ENCODE data around the gene RASGRP4. TPM values are rescaled to one million over a fixed set of nuclear protein-coding genes. Genes with fewer than 3 reads are reported as not detected.

The RASGRP4 gene
- total and polyA plus RNA-seq, 10 of the 15 experiments (the other 5 are each of a cell fraction or from before 2014, with no cell fraction given), result 0.24 to 7.4 (median 3.3) TPM

GRCh38 chr19:38448225-38448624, 22.2 kb upstream of the RASGRP4 start:
- ATAC-seq, result no peak
- ChIA-PET SMC1A (ENCODE audit: uncharacterized antibody, unreplicated experiment) (no interaction called here), CTCF (no interaction called here), POLR2A (no interaction called here), RAD21 (ENCODE audit: unreplicated experiment) (no interaction called here)
- Histone ChIP-seq H2AFZ (ENCODE audit: control insufficient read depth, low read depth, low read length) (no peak overlapping the region), H3K9me3 (replicated peaks; ENCODE audit: control insufficient read depth, insufficient read depth, low read length) (no peaks in the 10 kb centered on the region), H3K27ac (ENCODE audit: control insufficient read depth, insufficient read depth) (no peak overlapping the region), H3K36me3 (ENCODE audit: control insufficient read depth in 2 of 2, insufficient read depth in 2 of 2, low read length in 1 of 2) (no peaks in the 10 kb centered on the region), H3K79me2 (ENCODE audit: control insufficient read depth, insufficient read depth, low read length) (no peaks in the 10 kb centered on the region), H3K27me3 (replicated peaks in 1 of 2; ENCODE audit: control insufficient read depth in 2 of 2, insufficient read depth in 2 of 2, low read length in 1 of 2) (no peaks in the 10 kb centered on the region), H4K20me1 (ENCODE audit: control insufficient read depth, insufficient read depth) (no peaks in the 10 kb centered on the region), H3K4me3 (no peak overlapping the region), H3K4me1 (ENCODE audit: control insufficient read depth, insufficient read depth, low read length) (no peaks in the 10 kb centered on the region), H3K9ac (ENCODE audit: control insufficient read depth, insufficient read depth, low read length) (no peak overlapping the region), H3K4me2 (ENCODE audit: control insufficient read depth, insufficient read depth) (no peak overlapping the region)
- no peak for DNase-seq (ENCODE audit: low read depth, low spot score)
- FAIRE-seq, result no peak
- intact Hi-C loops (cut with micrococcal nuclease; ENCODE audit: unreplicated experiment), result no loop called here
- 60% methylated on average over 9 of the region's 9 CpGs for whole genome bisulfite sequencing (ENCODE audit: insufficient coverage, insufficient replicate concordance, low lambda C conversion rate, missing lambda C conversion rate)
- in situ Hi-C loops (cut with MboI), result no loop called here
- TF ChIP-seq SUZ12 (IDR thresholded peaks at IDR 0.05; ENCODE audit: unreplicated experiment), result no peak
- TF ChIP-seq KAT2A (conservative IDR thresholded peaks at IDR 0.05; ENCODE audit: control insufficient read depth, low read depth, low read length), result no peak
- TF ChIP-seq CREB1 (IDR thresholded peaks at IDR 0.05; ENCODE audit: low read depth), result no peak
- no peak for TF ChIP-seq MYC (IDR thresholded peaks at IDR 0.05; ENCODE audit: insufficient read depth, insufficient read length, insufficient replicate concordance, low read length, severe bottlenecking)
- TF ChIP-seq ZNF24 (IDR thresholded peaks at IDR 0.05), result no peak
- no peak for TF ChIP-seq POLR2AphosphoS5 (IDR thresholded peaks at IDR 0.05; ENCODE audit: low read length)
- TF ChIP-seq SUPT20H (IDR thresholded peaks at IDR 0.05; ENCODE audit: borderline replicate concordance, control insufficient read depth, low read depth, low read length), result no peak
- no peak for TF ChIP-seq JUND (IDR thresholded peaks at IDR 0.05; ENCODE audit: low read depth, low read length)
- TF ChIP-seq MEF2A (IDR thresholded peaks at IDR 0.05; ENCODE audit: insufficient read depth, low read depth, low read length), result no peak
- TF ChIP-seq RELB (IDR thresholded peaks at IDR 0.05; ENCODE audit: low read depth), result no peak
- TF ChIP-seq FOXM1 (IDR thresholded peaks at IDR 0.05; ENCODE audit: low read depth, low read length), result no peak
- TF ChIP-seq HDAC6 (IDR thresholded peaks at IDR 0.05; ENCODE audit: unreplicated experiment), result no peak
- no peak for TF ChIP-seq MTA2 (IDR thresholded peaks at IDR 0.05; ENCODE audit: low read depth)
- TF ChIP-seq TBL1XR1 (IDR thresholded peaks at IDR 0.05; ENCODE audit: low read depth, low read length), result no peak
- no TSS peak for BruUV-seq (replicated peaks)

Data from GM12878 (cell line).